Stimulated activated CD8-positive, alpha-beta memory T cell treated with anti-CD3 and anti-CD28 coated beads, Interleukin-15, amount 100 ng/mL, for 1 hour (primary cell): ENCODE measurements around the gene CIRBP.

Source experiments
- DNase-seq: peaks from one replicate; pipeline ENCODE4 v3.0.0-alpha.2; 2020; ENCODE audit warnings: low read depth

CIRBP gene

DNA sequence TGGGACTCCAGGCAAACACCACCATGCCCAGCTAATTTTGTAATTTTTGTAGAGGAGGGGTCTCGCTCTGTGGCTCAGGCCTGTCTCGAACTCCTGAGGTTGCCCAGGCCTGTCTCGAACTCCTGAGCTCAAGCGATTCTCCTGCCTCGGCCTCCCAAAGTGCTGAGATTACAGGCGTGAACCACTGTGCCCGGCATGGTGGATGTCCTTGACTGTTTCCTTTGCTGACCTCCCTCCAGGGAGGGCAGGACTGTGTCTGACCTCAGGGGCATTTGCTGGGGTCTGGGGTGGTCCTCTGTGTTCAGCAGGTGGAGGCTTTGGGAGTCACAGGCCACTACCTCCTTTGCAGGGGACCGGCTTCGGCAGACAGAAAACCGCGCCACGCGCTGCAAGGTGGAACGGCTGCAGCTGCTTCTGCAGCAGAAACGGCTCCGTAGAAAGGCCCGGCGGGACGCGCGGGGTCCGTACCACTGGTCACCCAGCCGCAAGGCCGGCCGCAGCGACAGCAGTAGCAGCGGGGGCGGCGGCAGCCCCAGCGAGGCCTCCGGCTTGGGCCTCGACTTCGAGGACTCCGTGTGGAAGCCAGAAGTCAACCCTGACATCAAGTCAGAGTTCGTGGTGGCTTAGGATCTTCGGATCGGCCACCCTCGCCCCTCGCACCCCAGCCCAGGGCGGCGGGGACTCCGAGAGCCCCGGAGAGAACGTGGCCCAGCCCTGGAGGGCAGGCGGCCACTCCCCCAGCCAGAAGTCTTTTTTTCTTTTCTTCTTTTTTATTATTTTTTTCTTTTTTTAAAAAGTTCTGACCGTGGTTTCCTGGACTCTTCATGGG lies 12.3 kb upstream of the CIRBP start:
- DNase-seq, result no peak

DNA sequence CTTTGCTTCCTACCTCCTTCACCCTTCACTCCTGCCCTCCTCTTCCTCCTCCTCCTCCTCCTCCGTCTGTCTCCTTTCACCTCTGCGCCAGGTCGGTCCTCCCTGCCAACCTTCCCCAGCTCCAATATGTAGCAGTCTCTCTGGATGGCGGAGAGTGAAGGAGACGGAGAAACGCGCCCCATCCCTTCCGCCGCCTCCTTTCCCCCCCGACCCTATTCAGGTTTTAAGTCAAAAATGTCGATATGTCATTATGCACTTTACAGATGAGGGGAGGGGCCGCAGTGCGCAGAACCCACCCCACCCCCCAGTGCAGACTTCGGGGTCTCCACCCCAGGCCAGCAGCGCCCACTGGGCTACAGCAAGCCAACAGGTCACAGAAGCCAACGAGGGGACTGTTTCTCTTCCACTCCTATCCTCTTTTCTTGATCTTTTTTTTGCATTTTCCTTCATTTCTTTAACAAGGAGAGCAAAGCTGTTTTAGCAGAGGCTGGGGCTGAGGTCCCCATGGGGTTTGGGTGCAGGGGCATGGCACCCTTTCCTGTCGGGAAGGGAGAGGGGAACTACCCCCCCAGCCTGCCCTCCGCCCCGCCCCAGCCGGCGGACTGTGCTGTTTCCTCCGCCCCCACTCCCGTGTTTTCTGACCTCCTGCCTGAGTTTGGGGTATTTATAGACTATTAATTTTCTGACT lies 11.5 kb upstream of the CIRBP start:
- DNase-seq, result no peak

DNA sequence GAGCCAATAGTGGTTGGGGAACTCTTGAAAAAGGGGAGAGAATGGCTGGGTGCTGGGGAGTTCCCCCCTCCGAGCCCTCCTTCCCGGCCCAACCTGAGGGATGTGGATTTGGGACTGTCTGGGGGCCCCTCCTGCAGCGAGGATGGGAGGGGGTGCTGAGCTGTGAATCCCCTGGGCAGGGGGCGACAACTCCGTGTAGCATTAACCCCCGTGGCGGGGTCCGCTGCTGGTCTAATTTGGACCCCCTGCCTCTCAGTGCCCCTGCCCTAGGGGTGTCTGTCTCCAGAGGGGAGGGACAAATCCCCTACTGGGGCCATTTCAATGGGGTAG lies 11.0 kb upstream of the CIRBP start:
- no peak for DNase-seq

DNA sequence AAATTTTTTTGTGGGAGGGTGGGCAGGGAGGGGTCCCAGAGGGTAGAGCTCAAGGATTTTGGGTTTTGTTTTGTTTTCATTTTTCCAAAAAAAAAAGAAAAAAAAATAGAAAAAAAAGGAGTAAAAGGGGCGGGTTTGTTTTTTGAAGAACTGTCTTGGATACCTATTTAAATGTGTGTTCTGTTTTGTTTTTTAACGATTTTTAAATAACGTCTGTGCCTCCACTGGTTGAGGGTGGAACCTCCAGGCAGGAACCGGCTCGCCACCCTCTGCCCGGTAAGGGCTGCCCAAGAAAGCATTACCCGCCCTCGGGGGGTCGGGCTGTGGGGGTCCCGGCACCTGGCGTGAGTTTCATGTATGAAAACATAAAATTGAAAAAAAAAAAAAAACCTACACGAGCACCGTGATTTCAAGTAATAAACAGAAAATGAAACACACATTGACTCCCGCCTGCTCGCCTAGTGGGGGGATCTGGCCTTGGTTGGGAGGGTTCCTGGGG lies 10.4 kb upstream of the CIRBP start:
- no peak for DNase-seq

DNA sequence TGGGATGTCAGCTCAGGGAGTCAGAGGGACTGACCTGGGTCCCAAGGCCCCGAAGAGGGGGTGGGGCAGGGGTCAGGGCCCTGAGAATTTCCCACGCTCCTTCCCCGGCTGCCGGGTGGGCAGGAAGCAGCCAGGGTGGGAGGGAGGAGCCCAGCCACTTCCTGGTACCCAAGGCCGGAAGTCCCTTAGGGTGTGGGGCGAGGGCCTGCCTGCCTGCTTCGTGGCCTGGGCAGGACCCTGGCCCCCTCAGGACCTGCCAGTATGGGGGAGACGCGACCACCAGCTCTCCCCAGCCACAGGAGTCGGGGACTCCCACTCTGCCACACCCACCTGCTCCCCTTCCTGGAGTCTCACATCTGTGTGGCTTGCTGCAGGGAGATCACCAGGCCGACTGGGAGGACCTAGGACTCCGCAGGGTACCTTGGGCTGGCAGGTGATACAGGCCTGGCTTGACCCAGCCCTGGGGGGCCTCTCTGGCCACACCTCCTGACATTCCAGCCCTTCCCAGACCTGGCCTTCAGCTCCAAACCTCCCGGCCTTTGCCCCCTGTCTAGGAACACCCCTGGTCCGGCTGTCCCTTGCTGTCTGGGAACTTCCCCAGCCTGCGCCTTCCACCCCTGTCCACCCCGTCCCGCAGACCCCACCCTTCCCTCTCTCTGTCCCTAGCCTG lies 9.8 kb upstream of the CIRBP start:
- no peak for DNase-seq

DNA sequence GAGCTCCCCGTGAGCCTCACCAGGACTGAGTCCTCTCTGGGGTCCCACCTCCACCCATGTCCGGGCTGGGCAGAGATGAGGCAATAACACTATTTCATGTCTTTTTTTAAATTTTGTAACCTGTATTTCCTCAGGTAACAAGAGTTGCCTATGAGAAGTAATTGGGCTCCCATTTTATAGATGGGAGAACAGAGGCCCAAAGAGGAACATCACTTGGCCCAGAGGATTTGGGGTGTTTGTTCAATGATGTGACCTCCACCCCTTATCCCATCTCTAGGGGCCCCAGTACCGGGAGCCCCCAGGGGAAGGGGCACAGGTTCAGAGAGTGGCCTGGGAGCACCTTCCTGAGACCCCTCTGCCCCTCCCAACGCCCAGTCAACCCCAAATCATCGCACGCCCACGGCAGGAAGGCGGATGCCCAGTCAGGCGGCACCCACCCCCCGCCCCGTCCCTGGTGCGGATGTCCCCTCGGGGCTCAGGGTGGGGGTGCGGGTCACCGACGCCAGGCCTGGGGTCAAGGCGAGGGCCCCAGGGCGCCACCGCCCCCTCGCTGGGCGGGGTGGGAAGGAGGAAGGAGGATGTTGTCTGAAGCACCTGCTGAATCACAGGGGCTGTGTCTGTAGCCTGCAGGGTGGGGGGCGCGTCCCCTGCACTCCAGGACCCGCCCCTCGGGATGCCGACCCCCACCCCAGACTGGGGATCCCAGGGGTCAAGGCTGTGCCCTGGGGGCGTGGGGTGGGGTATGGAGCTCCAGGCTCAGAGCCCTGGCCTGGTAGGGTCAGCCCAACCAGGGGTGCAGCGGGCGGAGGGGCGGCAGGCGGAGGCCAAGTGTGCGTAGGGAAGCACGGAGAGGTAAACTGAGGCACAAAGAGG lies 9.0 kb upstream of the CIRBP start:
- DNase-seq, result no peak

DNA sequence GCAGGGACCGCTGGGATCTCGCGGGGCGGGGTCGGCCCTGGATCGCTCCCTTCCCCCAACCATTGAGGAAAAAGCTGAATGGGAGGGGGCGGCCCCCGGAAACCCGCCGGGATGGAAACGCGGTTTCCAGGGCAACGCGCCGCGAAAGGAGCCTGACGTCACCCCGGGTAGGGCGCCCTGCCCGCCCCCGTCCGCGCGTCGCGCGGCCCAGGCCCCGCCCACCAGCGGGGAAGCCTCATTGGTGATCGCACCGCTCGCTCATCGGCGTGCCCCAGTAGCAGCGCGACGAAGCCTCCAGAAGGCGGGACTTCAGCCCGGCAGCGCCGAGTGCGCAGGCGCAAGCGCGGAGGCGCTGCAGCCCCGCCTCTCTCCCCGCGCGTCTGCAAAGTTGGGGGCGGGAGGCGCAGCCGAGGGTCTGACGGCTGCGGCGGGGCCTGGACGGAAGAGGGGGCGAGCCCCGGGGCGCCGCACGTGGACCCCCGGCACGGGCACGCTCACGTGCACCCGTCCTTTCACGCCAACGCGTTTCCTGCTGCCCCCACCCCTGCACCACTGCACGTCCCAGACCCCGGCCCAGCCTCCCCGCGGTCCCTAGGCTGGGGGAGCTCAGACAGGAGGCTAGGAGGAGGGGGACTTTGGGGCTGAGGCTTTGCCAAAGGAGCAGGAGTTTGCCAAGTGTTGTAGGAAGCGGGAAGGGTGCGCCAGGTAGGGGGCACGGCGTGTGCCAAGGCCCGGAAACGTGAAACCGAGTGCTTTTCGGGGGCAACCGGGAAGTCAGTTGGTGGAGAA lies 8.2 kb upstream of the CIRBP start:
- peak; percentile 90 for DNase-seq

DNA sequence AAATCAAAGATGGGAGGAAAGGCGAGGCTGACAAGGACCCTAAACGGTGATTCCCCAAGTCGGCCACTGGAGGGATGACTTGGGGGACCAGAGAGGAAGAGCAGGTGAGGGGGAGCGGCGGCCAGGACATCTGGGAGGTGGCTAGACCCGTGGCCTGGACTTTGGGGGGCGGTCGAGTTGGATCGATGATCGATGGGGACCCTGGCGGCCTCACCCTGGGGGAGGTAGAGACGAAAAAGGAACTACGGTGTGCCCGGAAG lies 7.7 kb upstream of the CIRBP start:
- no peak for DNase-seq

DNA sequence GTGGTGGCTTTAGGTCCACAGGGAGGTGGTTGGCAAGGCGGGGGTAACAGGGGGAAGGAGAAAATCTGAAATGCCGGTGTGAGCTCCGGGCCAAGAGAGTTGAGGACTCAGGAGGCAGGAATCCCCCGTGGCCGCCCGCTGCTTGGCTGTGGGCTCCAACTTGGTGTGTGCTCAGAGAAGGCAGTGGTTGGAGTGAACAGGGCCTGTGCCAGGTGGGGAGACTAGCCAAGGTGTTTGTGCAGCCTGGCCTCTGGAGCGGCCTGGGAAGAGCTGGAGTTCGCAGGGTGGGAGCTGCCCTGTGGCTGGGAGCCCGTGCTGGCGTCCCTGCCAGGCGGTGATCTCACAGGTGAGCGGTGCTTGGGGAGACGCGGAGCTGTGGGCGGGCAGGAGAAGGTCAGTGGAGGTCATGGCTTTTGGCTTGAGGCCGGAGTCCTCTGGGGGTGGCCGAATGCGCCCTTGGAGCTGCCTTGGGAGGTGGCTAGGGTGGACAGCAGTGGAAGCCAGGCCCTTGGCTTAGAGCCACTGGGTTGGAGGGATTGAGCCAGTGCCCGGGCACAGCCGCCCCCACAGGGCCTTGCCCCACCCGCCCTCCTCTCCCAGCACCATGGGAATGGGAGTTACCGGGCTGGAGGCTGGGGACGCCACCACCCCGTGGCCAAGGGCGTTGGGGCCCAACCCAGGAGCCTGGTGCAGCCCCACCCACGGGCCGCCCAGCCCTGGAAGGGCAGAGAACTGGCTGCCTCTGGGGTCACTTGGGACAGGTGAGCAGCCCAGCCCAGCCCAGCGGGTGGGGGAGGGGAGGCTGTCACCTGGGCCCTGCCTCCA lies 7.1 kb upstream of the CIRBP start:
- no peak for DNase-seq

DNA sequence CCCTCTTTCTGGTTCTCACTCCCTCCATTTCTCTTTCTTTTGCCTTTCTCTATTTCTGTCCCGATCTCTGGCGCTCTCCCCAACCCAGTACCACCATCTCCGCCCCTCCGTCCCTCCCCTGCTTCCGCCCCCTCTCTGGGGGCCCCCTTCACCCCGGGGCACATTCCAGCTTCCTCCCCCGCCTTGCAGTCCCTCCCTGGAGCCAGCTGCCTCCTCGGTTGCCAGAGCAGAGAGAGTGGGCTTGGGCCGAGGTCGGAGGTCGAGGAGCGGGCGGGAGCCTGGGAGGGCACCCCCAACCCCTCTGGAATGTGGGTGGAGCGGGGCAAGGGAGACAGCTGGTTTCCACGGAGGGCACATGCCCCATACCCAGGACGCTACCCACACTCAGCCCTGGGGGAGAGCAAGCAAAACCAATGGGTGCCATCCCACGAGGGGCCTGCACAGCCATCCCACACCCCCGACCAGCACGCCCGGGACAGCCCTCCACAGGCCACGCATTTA lies 6.5 kb upstream of the CIRBP start:
- no peak for DNase-seq

DNA sequence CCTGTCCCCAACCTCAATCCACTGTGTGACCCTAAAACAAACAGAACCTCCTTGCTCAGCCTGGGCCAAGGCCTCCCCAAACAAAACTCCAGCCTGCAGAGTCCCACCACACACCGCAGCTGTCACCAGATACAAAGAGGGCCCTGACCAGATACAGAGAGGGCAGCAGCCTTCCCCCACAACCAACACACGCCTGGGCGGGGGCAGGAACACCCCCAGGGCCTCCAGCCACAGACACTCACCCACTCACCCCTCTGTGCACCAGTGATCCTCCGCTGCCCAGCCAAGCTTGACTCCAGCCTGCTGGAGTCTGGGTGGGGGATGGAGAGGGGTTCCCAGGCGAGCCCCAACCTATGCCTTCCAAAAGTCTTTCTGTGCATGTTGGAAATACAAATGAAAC lies 5.9 kb upstream of the CIRBP start:
- no peak for DNase-seq

DNA sequence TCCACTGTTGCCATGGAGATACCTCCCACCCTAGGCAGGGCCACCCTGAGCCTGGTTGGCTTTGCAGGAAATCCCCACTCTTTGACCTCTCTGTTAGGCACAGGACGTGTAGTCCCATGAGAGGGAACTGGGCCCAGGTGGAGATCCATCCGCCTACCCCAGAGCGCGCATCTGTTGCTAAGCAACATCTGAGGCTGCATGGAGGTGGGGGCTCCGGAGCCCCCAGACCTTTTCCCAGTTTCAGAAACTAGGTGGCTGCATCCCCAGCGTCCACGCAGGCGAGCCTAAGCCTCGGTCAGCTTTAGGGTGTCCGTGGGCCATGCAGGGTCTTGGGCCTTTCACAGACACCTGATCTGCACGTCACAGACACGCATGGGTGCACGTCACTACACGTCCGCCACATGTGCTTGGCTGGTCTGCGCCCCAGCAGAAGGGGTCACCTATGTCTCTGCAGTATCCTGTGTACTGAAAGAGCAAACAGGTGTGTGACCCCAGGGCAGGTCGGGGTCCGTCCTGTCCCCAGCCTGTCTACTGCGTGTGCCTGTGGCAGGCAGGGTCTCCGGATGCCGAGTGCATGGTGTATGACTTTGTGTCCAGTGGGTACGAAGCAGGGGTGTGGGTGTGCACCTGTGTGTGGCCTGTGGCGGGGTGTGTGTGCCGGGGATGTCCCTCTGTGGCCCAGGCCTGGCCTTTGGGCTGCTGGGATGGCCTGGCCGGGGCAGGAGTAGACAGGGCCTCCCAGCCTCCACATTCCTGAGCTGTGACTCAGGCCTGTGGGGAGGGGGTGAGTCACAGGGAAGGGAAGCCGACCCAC lies 4.1 kb upstream of the CIRBP start:
- no peak for DNase-seq

DNA sequence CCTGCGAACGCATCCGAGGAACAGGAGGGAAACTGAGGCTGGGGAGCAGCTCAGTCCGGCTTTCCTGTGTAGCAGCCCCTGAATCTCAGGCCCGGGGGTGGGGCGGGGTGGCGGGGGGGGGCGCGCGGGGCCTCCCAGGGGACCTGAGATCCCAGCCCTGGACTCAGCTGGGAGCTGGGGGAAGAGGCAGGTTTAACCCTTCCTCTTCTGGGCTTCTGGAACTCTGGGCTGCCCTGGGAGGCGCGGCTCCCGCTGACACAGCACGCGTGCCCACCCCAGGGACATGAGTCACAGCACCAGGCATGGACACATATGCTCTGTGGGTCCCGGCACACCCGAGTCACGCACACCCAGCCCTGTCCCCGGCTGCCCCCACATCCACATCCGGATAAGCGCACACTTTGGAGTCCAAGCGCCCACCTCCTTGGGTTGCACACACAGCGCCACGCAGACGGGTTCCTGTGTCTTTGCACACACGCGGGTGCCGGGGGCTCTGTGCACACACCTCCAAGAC lies 3.5 kb upstream of the CIRBP start:
- no peak for DNase-seq

DNA sequence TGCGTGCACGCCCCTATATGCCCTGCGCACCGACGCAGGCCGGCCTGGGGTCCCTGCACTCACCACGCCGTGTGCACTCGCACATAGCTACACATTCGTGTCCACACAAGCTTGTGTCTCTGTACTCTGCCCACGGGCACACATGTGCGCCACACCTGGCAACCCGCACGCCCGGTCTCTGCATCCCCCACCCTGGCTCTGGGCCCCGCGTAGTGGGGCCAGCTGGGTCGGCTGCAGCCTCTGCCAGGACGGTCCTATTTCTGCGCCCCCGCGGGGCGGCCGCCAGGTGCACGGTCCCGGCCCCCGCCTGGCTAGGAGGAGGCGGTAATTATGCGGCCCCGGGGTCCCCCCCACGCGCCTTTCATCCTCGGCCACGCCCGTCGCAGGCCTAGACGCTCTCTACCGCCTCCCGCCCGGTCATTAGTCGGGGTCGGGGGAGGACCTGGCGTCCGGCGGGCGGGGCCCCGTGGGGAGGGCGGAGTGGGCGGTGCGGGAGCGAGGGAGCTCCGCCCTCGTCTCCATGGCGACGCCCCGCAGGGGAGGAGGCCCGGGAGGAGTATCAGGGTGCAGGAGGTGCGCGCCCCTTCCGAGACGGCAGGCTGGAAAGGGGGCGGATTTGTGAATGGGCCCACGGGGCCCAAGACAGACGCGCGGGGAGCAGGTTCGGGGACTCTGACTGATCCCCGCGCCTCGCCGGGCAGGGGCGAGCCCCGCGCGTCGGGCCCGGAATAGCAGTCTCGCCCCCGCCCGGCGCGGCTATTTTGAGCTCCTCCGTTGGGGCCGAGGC lies 2.8 kb upstream of the CIRBP start:
- peak; percentile 65 for DNase-seq

DNA sequence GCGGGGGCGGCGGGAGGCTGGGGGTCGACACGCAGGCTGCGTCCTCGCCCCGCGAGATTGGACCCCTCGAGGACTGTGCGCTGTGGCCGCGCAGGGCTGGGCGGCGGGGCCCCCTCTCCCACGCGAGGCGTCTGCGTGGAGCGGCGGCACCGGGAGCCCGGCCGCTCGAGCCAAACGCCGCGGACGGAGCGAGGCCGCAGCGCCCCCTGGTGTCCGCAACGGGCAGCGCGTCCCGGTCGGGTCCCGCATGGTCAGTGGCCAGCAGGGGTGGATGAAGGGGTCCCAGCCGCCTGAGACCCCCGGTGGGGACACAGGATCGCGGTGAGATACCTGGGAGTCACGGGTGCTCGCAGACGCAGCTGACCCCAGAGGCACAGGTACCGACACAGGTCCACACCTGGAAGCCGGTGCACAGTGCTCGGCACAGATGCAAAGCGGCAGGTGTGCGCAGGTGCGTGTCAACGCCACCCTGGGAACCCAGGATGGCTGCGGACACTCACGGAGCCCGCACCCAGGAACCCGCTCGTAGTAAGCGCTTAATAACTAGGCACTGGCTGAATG lies 2.1 kb upstream of the CIRBP start:
- peak; percentile 39 for DNase-seq

DNA sequence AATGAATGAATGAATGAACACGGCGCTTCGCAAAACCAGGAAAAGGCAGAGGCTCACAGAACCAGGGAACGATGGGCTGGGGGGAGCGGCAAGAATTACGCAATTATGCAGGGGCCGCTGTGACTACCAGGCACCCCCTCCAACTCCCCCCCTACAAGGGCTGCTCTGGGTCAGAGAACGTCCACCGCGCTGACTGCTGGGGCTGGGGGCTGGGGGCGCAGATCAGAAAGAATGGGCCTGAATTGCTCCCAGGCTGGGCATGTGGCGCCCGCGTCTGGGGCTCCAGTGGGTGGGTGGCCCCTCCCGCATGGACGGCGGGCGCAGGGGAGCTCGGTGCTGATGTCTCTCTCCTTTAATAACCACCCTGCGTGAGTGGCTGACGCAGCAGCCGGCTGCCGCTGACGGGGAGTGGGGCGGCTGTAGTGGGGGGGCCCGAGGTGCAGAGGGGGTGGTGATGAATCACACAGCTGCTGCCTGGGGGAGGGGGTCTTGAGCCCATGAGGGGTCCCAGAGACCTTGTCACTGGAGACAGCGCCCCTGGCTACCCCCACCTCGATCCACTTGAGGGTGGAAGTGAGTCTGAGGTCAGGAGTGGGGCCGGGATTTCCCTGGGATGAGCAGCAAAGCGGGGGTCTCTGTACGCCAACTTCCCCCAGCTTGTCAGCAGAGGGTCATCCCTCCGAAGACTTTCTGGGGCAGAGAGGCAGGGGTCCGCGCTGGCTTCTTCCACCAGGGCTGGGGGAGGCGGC lies 1.5 kb upstream of the CIRBP start:
- no peak for DNase-seq

DNA sequence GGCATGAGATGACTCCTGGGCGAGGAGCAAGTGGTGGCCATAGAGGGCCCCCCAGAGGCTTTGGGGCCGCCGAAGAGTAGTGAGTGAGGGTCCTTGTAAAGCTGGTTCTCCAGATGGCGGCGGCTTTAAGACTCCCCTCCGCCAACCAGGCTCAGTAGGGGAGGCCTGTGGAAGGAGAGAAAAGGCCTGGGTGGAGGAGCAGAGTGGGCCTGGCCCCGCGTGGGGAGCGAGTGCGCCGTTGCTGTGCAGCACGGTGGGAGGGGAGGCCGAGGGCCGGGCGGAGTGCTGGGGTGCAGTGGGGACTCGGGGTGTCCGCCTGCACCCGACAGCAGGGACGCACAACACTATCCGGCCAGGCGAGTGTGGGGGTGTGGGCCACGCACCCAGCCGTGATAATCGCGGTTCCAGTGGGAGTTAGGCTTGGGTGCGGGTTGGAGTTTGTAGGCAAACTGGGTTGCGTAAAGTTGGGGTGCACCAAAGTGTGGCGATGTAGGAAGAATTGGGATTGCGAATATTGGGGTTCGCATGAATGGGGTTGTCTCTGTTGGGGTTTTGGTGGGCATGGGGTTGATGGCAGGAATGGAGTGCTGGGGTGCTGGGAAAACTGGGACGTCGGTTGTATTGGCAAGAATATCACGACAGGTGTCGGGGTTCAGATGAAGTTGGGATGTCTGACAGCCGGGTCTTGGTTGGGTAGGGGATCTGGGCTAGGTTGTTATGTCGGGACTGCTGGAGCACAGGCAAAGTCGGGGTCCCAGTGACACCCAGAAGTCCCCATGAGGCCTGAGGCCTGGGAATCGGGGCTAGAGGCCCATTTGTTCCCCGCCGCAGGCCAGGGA lies 687 bp upstream of the CIRBP start:
- no peak for DNase-seq
